IMR-90 (cell line): ENCODE data around the gene MRPL44. TPM values are rescaled to one million over a fixed set of nuclear protein-coding genes. Genes with fewer than 3 reads are reported as not detected.

ENCODE experiments used
- ATAC-seq: fragments of 200-7000 bp; cut with Tn5 transposase; 2 replicates; pipeline ENCODE4 v1.9.1; 2020; ENCODE audit warnings: low read depth, mild to moderate bottlenecking, moderate library complexity
- BruUV-seq: library from RNA; stranded (reverse); fragments of 400-500 nt; replicated peaks from 2 replicates; lab custom pipeline; 2021; lab: Mats Ljungman, UMichigan
- CTCF ChIA-PET: fragments of 300-600 bp; formaldehyde crosslinking; extraction: SDS; loops from one replicate; lab custom pipeline; 2021; ENCODE audit warnings: antibody characterized with exemption; lab: Yijun Ruan, JAX
- POLR2A ChIA-PET: fragments of 300-600 bp; sonication (Branson Sonifier 250); formaldehyde crosslinking; loops from one replicate; lab custom pipeline; 2022; ENCODE audit warnings: antibody characterized with exemption; ENCODE audit not compliant: unreplicated experiment; lab: Charles Lee
- DNase-seq: peaks from one replicate; pipeline ENCODE4 v3.0.0; 2013
- H2AFZ ChIP-seq: replicated peaks from 2 replicates; pipeline ENCODE3; 2013; ENCODE audit warnings: low read length, mild to moderate bottlenecking; ENCODE audit not compliant: poor library complexity
- H2AK5ac ChIP-seq: 2 replicates; pipeline ENCODE4 v1.6.1; 2013; ENCODE audit warnings: low read depth, low read length, inconsistent platforms
- H2AK9ac ChIP-seq: replicated peaks from 2 replicates; pipeline ENCODE3; 2013; ENCODE audit warnings: mild to moderate bottlenecking, low read depth, low read length, moderate library complexity; ENCODE audit not compliant: poor library complexity
- H2BK120ac ChIP-seq: 2 replicates; pipeline ENCODE4 v1.6.1; 2013; ENCODE audit warnings: low read depth, low read length, inconsistent platforms
- H2BK15ac ChIP-seq: 3 replicates; pipeline ENCODE4 v1.6.1; 2013; ENCODE audit warnings: low read depth, low read length, inconsistent platforms
- H2BK20ac ChIP-seq: 2 replicates; pipeline ENCODE4 v1.6.1; 2013; ENCODE audit warnings: low read depth, mild to moderate bottlenecking, inconsistent platforms, low read length, moderate library complexity
- H2BK5ac ChIP-seq: 2 replicates; pipeline ENCODE4 v1.6.1; 2013; ENCODE audit warnings: mild to moderate bottlenecking, low read depth, low read length, inconsistent platforms; ENCODE audit not compliant: poor library complexity, severe bottlenecking
- H3K14ac ChIP-seq: replicated peaks from 2 replicates; pipeline ENCODE4 v1.6.1; 2013; ENCODE audit warnings: low read depth, low read length, inconsistent platforms
- H3K18ac ChIP-seq: 2 replicates; pipeline ENCODE4 v1.6.1; 2013; ENCODE audit warnings: low read depth, low read length, control low read depth
- H3K23ac ChIP-seq: 2 replicates; pipeline ENCODE4 v1.6.1; 2013; ENCODE audit warnings: low read depth, low read length, inconsistent platforms
- H3K27ac ChIP-seq: 2 replicates; pipeline ENCODE4 v1.5.1; 2013; ENCODE audit warnings: mild to moderate bottlenecking, control low read depth, low read length; ENCODE audit not compliant: insufficient read depth
- H3K27me3 ChIP-seq: 2 replicates; pipeline ENCODE4 v1.6.1; 2013; ENCODE audit warnings: low read length; ENCODE audit not compliant: control insufficient read depth, insufficient read depth
- H3K36me3 ChIP-seq: 2 replicates; pipeline ENCODE4 v1.6.1; 2013; ENCODE audit warnings: low read length, mixed read lengths; ENCODE audit not compliant: control insufficient read depth, insufficient read depth
- H3K4ac ChIP-seq: 2 replicates; pipeline ENCODE4 v1.6.1; 2013; ENCODE audit warnings: low read depth, low read length, inconsistent platforms
- H3K4me1 ChIP-seq: 2 replicates; pipeline ENCODE4 v1.6.1; 2013; ENCODE audit warnings: low read length, mixed read lengths; ENCODE audit not compliant: control insufficient read depth, insufficient read depth
- H3K4me2 ChIP-seq: 2 replicates; pipeline ENCODE4 v1.6.1; 2013; ENCODE audit warnings: low read depth, mild to moderate bottlenecking, control low read depth, low read length, moderate library complexity
- H3K4me3 ChIP-seq: 2 replicates; pipeline ENCODE4 v1.5.1; 2013; ENCODE audit warnings: low read depth, mild to moderate bottlenecking, control low read depth, low read length, moderate library complexity; ENCODE audit not compliant: insufficient read depth
- H3K56ac ChIP-seq: 2 replicates; pipeline ENCODE4 v1.6.1; 2013; ENCODE audit warnings: low read length, inconsistent platforms; ENCODE audit not compliant: insufficient read depth; ENCODE audit errors: extremely low read depth
- H3K79me1 ChIP-seq, 2 experiments: 2 replicates each; pipeline ENCODE4 v1.6.1; 2013; ENCODE audit warnings: low read length in 2 of 2, inconsistent platforms in 1 of 2, low read depth in 1 of 2
- H3K9ac ChIP-seq: 2 replicates; pipeline ENCODE4 v1.6.1; 2013; ENCODE audit warnings: low read depth, low read length, control low read depth
- H3K9me1 ChIP-seq: 2 replicates; pipeline ENCODE4 v1.6.1; 2013; ENCODE audit warnings: low read length, inconsistent platforms; ENCODE audit not compliant: insufficient read depth
- H3K9me3 ChIP-seq: 2 replicates; pipeline ENCODE4 v1.6.1; 2013; ENCODE audit warnings: low read length; ENCODE audit not compliant: control insufficient read depth, insufficient read depth
- H4K20me1 ChIP-seq: 2 replicates; pipeline ENCODE4 v1.6.1; 2013; ENCODE audit warnings: low read length, inconsistent platforms; ENCODE audit not compliant: insufficient read depth
- H4K5ac ChIP-seq: 2 replicates; pipeline ENCODE4 v1.6.1; 2013; ENCODE audit warnings: mild to moderate bottlenecking, low read depth, low read length, control low read depth
- H4K8ac ChIP-seq, 2 experiments: 2 replicates each; pipeline ENCODE4 v1.6.1; 2013; ENCODE audit warnings: low read depth in 2 of 2, low read length in 2 of 2, control low read depth in 1 of 2, inconsistent platforms in 1 of 2
- H4K91ac ChIP-seq: 2 replicates; pipeline ENCODE4 v1.6.1; 2013; ENCODE audit warnings: low read depth, low read length, inconsistent platforms; ENCODE audit not compliant: insufficient read depth
- CHD1 ChIP-seq: IDR thresholded peaks from 2 replicates; pipeline ENCODE4 v1.6.1; 2012; ENCODE audit warnings: low read depth, low read length, improper control_type of control experiment
- FOS ChIP-seq: fragments of 150-350 bp; IDR thresholded peaks from 2 replicates; pipeline ENCODE4 v1.6.1; 2016; ENCODE audit warnings: low read depth, low read length
- NFE2L2 ChIP-seq: fragments of 150-350 bp; IDR thresholded peaks from 2 replicates; pipeline ENCODE4 v1.6.1; 2016; ENCODE audit warnings: low read depth, mild to moderate bottlenecking, low read length
- RAD21 ChIP-seq: IDR thresholded peaks from 2 replicates; pipeline ENCODE4 v1.6.1; 2012; ENCODE audit warnings: low read length, improper control_type of control experiment
- USF2 ChIP-seq: fragments of 150-350 bp; IDR thresholded peaks from 2 replicates; pipeline ENCODE4 v1.6.1; 2017; ENCODE audit warnings: mild to moderate bottlenecking, antibody characterized with exemption, low read length, low read depth
- WGBS, 2 experiments: methylation state at CpG; one replicate each; pipeline versions ENCODE4 v1.1.5 to v1.1.7; 2013; ENCODE audit warnings: missing lambda C conversion rate in 2 of 2; ENCODE audit not compliant: insufficient read length in 1 of 2; ENCODE audit errors: extremely low coverage in 2 of 2; 5-methylcytosine and 5-hydroxymethylcytosine counted together
- dilution Hi-C: fragments of 300-500 bp; cut with HindIII; formaldehyde crosslinking; loops from one replicate; pipeline ENCODE4 v1.14.3; 2018; ENCODE audit warnings: low sequenced_read_pairs; ENCODE audit not compliant: unreplicated experiment
- in situ Hi-C: fragments of 300-500 bp; cut with MboI; formaldehyde crosslinking; loops from 3 replicates; pipeline ENCODE4 v1.14.3; 2019; ENCODE audit warnings: low sequenced_read_pairs, inconsistent platforms, mixed read lengths
- intact Hi-C: fragments of 100-400 bp; cut with micrococcal nuclease; formaldehyde crosslinking; loops from 2 replicates; pipeline ENCODE4 v1.10.0; 2022
- polyA plus RNA-seq, 3 experiments: library from polyadenylated mRNA; depleted of rRNA; stranded (reverse); fragments of >200 nt; gene quantifications; 2 replicates each; pipeline ENCODE4 v1.2.3, GENCODE V29; 2012; ENCODE audit warnings: low replicate concordance in 1 of 3
- total RNA-seq: library from RNA; depleted of rRNA; stranded (reverse); fragments of >200 nt; gene quantifications from 2 replicates; pipeline ENCODE4 v1.2.3, GENCODE V29; 2012

MRPL44 gene
- total and polyA plus RNA-seq, 2 of the 4 experiments (the other 2 are of a cell fraction): 18.6 to 20.1 TPM

GRCh38 chr2:223989856-223990232 lies 32.6 kb downstream of the MRPL44 start:
- Histone ChIP-seq H3K27ac (peak overlapping the region; percentile 23; the same call in 1 of the 2 replicates), H3K36me3 (peaks cover 9% of the 10 kb centered on the region), H2AFZ (no peak overlapping the region), H3K4me2 (no peak overlapping the region), H3K18ac (no peak overlapping the region; the same call in 1 of the 2 replicates), H3K9me3 (no peaks in the 10 kb centered on the region), H3K9ac (no peak overlapping the region), H3K56ac (no peak overlapping the region), H3K9me1 (no peaks in the 10 kb centered on the region; the same call in 1 of the 2 replicates), H2BK20ac (no peak overlapping the region), H3K4me3 (no peak overlapping the region), H3K4me1 (peaks cover 7% of the 10 kb centered on the region; the same call in 1 of the 2 replicates), H4K8ac (no peak overlapping the region), H3K23ac (no peak overlapping the region), H3K4ac (no peak overlapping the region; the same call in 1 of the 2 replicates), H3K79me1 (0 out of 4 replicates have a peak, but pooled peaks cover 0 to under 1% of the 10 kb centered on the region in 2 experiments), H2BK15ac (no peak overlapping the region), H2AK5ac (no peak overlapping the region), H2BK120ac (no peak overlapping the region), H3K14ac (no peak overlapping the region), H4K91ac (no peak overlapping the region), H2BK5ac (no peak overlapping the region), H2AK9ac (no peak overlapping the region), H4K20me1 (no peaks in the 10 kb centered on the region), H4K5ac (no peak overlapping the region; the same call in 1 of the 2 replicates), H3K27me3 (no peaks in the 10 kb centered on the region)
- DNase-seq (no peak), ATAC-seq (peak; percentile 48)
- dilution Hi-C loops: no loop called here
- in situ Hi-C loops: loop anchor here (5.0 to 10.0 kb wide), 2 partner anchors 297 to 655 kb away; no protein-coding TSS in a partner anchor
- no TSS peak for BruUV-seq
- CTCF ChIA-PET: interaction anchor here (0.6 to 1.6 kb wide), 3 partner anchors 20 to 63 kb away, joined by 3 to 4 read pairs (median 4); no protein-coding TSS in a partner anchor
- intact Hi-C loops: no loop called here
- TF ChIP-seq FOS: no peak
- no peak for TF ChIP-seq NFE2L2
- no peak for TF ChIP-seq CHD1
- no peak for TF ChIP-seq USF2
- TF ChIP-seq RAD21: no peak
- WGBS, 2 experiments: 54% methylated on average over 1 of the region's 3 CpGs; no CpG with 5 or more reads in 1 of the 2 experiments
- POLR2A ChIA-PET: no interaction called here
